GM12872 (cell line): ENCODE results near the gene PHACTR1.

Experiments
- CTCF ChIP-seq: IDR thresholded peaks from 3 replicates; pipeline ENCODE4 v1.5.1; 2011; ENCODE audit warnings: low read depth, mild to moderate bottlenecking, low read length, moderate library complexity; ENCODE audit not compliant: insufficient read depth

PHACTR1 gene

DNA sequence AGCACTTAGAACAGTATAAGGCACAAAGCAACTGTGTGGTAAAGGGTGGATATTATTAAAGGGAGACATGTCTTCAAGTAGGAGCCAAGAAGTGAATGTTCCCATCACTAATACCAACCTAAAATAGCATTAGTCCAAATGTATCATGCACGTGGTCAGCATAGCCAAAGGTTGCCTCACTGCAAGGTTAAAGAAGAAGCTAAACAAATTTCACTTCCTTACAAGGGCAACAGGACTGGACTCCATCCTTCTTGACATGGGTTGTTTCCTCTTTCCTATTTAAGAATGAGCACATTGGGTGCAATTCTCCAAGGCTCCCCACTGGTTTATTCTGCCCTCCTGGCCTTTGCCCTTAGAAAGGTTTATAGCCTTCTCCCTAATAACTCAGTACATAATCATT, 186.7 kb downstream of the PHACTR1 start:
- no peak for TF ChIP-seq CTCF

DNA sequence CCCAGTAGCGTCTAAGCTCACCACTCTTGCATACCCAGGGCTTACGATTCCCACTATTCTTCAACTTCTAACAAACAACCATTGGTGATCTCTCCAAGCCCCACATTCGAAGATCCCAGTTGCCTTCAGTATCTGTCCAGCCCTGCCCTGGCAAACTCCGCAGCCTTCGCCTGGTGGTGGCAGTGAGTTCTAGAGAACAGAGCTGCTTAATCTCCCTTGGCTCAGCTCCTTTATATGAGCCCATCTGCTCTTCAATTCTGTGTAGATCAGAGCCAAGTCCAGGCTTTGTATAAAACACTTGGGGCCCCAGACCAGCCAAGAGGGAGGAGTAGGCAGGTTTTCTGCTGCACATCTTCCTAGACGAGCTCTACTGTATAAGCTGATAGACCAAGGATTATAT, 193.3 kb downstream of the PHACTR1 start:
- TF ChIP-seq CTCF: no peak

DNA sequence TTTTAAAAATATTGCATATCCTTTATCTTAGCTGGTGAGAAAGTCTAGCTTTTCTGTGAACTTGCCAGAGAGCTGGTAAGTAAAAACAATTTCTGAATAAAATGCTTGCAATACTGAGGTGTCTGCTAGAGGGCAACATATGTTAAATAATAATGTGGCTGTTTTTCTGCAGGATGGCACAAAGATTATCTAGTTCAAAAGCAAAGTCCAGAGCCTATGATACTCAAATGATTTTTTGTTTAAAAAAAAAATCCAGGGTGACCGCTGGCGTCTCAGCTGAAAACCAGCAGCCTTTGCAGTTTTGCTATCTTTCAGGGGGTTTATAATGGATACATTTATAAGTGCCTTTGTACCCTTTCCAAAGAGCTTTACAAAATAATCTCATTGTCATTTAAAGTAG, 194.9 kb downstream of the PHACTR1 start:
- TF ChIP-seq CTCF: no peak; the same call in 2 of the 3 replicates

DNA sequence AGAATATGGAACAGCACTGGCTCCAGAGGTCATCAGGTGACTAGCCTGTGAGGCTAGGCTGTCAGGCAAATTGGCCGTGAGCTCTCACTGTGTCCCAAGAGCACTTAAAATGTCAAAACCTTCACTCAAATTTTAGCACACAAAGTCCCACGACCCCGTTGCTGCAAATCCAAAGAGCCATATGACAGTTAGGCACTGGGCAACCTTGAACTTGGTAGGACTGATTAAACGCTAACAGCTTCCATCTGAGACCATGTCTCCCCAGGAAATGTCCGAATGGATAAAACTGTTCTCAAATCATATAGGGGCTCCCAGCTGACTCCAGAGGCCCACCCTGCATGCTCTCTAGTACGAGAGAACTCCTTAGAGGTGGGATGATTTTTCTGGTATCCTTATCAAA, 196.6 kb downstream of the PHACTR1 start:
- no peak for TF ChIP-seq CTCF

DNA sequence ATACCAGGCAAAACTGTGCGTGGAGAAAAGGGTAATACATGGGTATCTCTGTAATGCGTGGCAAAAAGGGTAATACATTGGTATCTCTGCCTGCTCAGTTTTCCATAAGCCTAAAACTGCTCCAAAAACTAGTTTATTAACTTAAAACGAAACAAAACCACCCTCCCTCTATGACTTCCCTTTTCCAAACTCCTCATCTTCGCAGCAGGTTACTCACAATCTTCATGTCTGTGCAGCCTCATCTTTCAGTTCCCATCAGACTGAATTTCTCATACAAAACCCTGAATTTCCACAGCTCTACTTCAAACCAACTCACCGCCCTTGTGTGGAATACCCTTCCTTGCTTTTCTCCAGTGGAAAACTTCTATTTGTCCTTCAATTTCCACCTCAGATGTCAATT, 199.4 kb downstream of the PHACTR1 start:
- TF ChIP-seq CTCF: no peak

DNA sequence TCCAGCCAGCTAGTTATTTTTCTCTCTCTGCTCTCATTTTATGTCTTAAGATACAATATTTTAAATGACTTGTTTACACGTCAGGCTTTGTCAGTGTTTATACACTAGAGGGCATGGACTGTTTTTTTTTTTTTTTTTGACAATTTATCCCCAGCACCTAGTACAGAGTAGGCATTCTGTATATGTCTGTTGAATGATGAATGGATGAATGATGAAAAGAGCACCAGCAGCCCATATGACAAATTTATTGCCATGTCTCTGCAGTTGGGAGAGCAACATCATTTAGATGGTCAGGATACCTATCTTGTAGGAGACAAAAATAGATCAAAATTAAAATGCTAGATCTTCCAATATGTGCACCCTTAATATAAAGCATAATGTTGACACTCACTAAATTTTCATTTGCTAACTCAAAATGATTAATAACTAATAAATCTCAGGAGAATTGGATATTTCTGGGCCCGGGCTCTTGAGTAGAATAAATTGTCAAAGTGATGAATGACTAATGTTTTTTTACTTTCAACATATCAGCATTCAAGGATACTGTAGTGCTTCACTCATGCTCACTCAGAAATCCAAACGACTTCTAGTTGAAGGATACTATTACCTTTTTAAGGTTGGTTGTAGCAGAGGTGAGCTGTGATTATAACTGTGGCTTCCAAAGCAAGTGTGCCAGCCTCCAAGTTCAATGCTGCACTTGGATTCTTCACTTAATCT, 200.0 kb downstream of the PHACTR1 start:
- no peak for TF ChIP-seq CTCF

DNA sequence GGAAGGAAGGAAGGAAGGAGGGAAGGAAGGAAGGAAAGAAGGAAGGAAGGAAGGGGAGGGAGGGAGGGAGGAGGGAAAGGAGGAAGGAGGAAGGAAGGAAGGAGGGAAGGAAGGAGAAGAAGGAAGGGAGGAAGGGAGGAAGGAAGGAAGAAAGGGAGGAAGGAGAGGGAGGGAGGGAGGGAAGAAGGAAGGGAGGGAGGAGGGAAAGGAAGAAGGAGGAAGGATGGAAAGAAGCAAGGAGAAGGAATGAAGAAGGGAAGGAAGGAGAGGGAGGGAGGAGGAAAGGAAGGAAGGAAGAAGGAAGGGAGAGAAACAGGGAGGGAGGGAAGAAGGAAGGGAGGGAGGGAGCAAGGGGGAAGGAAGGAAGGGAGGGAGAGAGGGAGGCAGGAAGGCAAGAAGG, 204.9 kb downstream of the PHACTR1 start:
- no peak for TF ChIP-seq CTCF

GRCh38 chr6:12923644-12924235, 207.2 kb downstream of the PHACTR1 start:
- no peak for TF ChIP-seq CTCF
